ENCODE data around the gene AIG1.

DNA sequence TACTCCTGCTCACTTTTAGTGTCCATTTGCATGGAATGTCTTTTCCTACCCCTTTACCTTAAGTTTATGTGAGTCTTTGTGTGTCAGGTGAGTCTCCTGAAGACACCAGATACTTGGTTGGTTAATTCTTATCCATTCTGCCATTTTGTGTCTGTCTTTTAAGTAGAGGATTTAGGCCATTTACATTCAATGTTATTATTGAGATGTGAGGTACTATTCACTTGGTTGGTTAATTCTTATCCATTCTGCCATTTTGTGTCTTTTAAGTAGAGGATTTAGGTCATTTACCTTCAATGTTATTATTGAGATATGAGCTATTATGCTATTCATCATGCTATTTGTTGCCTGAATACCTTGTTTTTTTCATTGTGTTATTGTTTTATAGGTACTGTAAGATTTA lies 113.8 kb downstream of the AIG1 start:
- TF ChIP-seq GATA2 (IDR thresholded peaks at IDR 0.05; ENCODE audit: low read depth, low read length), result no peak
- TF ChIP-seq GATA3 (IDR thresholded peaks at IDR 0.05; ENCODE audit: low read depth, low read length), result no peak
